H1 (cell line): ENCODE results near the gene TPPP2. TPM values are rescaled to one million over a fixed set of nuclear protein-coding genes. Genes with fewer than 3 reads are reported as not detected.

Experiments used
- CTCF ChIA-PET: fragments of 300-600 bp; sonication (Branson Sonifier 250); formaldehyde crosslinking; loops from one replicate; lab custom pipeline; 2021; ENCODE audit not compliant: partially characterized antibody; lab: Charles Lee
- POLR2A ChIA-PET: fragments of 300-600 bp; sonication (Branson Sonifier 250); formaldehyde crosslinking; loops from one replicate; lab custom pipeline; 2021; ENCODE audit warnings: inconsistent platforms; ENCODE audit not compliant: partially characterized antibody; lab: Charles Lee
- DNase-seq, 2 experiments: peaks; one replicate each; pipeline versions ENCODE4 v3.0.0 to v3.0.0-alpha.2; 2010 to 2022; ENCODE audit warnings: low spot score in 2 of 2, low read depth in 1 of 2, mixed read lengths in 1 of 2
- FAIRE-seq: peaks from 2 replicates; lab custom pipeline; 2011; peaks lifted over from hg19 to GRCh38; lab: Jason Lieb, UNC
- H2AFZ ChIP-seq: 2 replicates; pipeline ENCODE4 v1.8.1; 2012; ENCODE audit warnings: low read length, inconsistent platforms
- H2AK5ac ChIP-seq: 2 replicates; pipeline ENCODE4 v1.6.1; 2013; ENCODE audit warnings: low read depth, low read length
- H2BK120ac ChIP-seq: replicated peaks from 2 replicates; pipeline ENCODE3; 2013; ENCODE audit warnings: low read depth, low read length, inconsistent platforms
- H2BK12ac ChIP-seq: 2 replicates; pipeline ENCODE4 v1.6.1; 2013; ENCODE audit warnings: low read depth, low read length
- H2BK15ac ChIP-seq: 2 replicates; pipeline ENCODE4 v1.6.1; 2013; ENCODE audit warnings: low read length
- H2BK20ac ChIP-seq: 2 replicates; pipeline ENCODE4 v1.6.1; 2013; ENCODE audit warnings: low read length
- H2BK5ac ChIP-seq: 2 replicates; pipeline ENCODE4 v1.6.1; 2013; ENCODE audit warnings: low read depth, low read length
- H3K14ac ChIP-seq: 2 replicates; pipeline ENCODE4 v1.6.1; 2013; ENCODE audit warnings: inconsistent platforms; ENCODE audit not compliant: insufficient read length
- H3K18ac ChIP-seq: 2 replicates; pipeline ENCODE4 v1.6.1; 2013; ENCODE audit warnings: low read length; ENCODE audit errors: extremely low read depth
- H3K23ac ChIP-seq: 2 replicates; pipeline ENCODE4 v1.6.1; 2013; ENCODE audit warnings: inconsistent platforms; ENCODE audit not compliant: insufficient read length
- H3K23me2 ChIP-seq: 2 replicates; pipeline ENCODE4 v1.6.1; 2013; ENCODE audit warnings: low read depth, low read length
- H3K27ac ChIP-seq: 2 replicates; pipeline ENCODE4 v1.6.1; 2011; ENCODE audit warnings: low read depth, low read length, inconsistent platforms
- H3K27me3 ChIP-seq, 4 experiments: replicated peaks in 1 of 4; 1 replicate in 1 of 4; 2 replicates in 3 of 4; pipeline versions ENCODE4 v1.6.1 to v1.8.1; 2011 to 2013; ENCODE audit warnings: low read length in 3 of 4, mild to moderate bottlenecking in 3 of 4, inconsistent platforms in 2 of 4, mixed read lengths in 2 of 4, moderate library complexity in 1 of 4; ENCODE audit not compliant: control insufficient read depth in 3 of 4, insufficient read depth in 3 of 4; ENCODE audit errors: extremely low read depth in 1 of 4
- H3K36me3 ChIP-seq, 4 experiments: 2 replicates each; pipeline versions ENCODE4 v1.6.1 to v1.8.1; 2011 to 2013; ENCODE audit warnings: mild to moderate bottlenecking in 4 of 4, low read length in 3 of 4, moderate library complexity in 2 of 4, control low read depth in 1 of 4, inconsistent platforms in 1 of 4; ENCODE audit not compliant: insufficient read depth in 4 of 4, control insufficient read depth in 2 of 4
- H3K4ac ChIP-seq: replicated peaks from 2 replicates; pipeline ENCODE3; 2013; ENCODE audit warnings: low read length, low read depth, mixed read lengths, inconsistent platforms; ENCODE audit not compliant: insufficient read length
- H3K4me1 ChIP-seq, 4 experiments: replicated peaks in 1 of 4; 1 replicate in 1 of 4; 2 replicates in 3 of 4; pipeline versions ENCODE4 v1.6.1 to v1.8.1; 2011 to 2013; ENCODE audit warnings: low read length in 3 of 4, inconsistent platforms in 2 of 4, mixed read lengths in 1 of 4; ENCODE audit not compliant: insufficient read depth in 4 of 4, control insufficient read depth in 3 of 4
- H3K4me2 ChIP-seq, 2 experiments: 2 replicates each; pipeline versions ENCODE4 v1.6.1 to v1.8.1; 2011 to 2013; ENCODE audit warnings: low read depth in 2 of 2, low read length in 2 of 2, control low read depth in 1 of 2, inconsistent platforms in 1 of 2, mild to moderate bottlenecking in 1 of 2; ENCODE audit not compliant: insufficient read depth in 1 of 2
- H3K4me3 ChIP-seq, 4 experiments: fragments of 200-600, 300-600 bp in 1 of 4; sonication (generic), shearing (Covaris generic), sonication (Bioruptor Twin) in 1 of 4; 2 replicates each; pipeline versions ENCODE4 v1.5.1 to v1.8.1; 2011 to 2016; ENCODE audit warnings: low read length in 4 of 4, low read depth in 3 of 4, control low read depth in 2 of 4, inconsistent platforms in 2 of 4, mild to moderate bottlenecking in 2 of 4, mixed read lengths in 1 of 4, moderate library complexity in 1 of 4; ENCODE audit not compliant: insufficient read depth in 2 of 4; ENCODE audit errors: extremely low read depth in 1 of 4
- H3K56ac ChIP-seq: replicated peaks from 2 replicates; pipeline ENCODE3; 2013; ENCODE audit warnings: low read depth, mild to moderate bottlenecking, mixed read lengths, low read length, inconsistent platforms; ENCODE audit not compliant: insufficient read length
- H3K79me1 ChIP-seq: 2 replicates; pipeline ENCODE4 v1.6.1; 2013; ENCODE audit warnings: low read depth, low read length, control low read depth
- H3K79me2 ChIP-seq, 2 experiments: 2 replicates each; pipeline versions ENCODE4 v1.6.1 to v1.8.1; 2012 to 2013; ENCODE audit warnings: low read length in 2 of 2, mild to moderate bottlenecking in 2 of 2, inconsistent platforms in 1 of 2; ENCODE audit not compliant: insufficient read depth in 2 of 2, control insufficient read depth in 1 of 2
- H3K9ac ChIP-seq, 4 experiments: replicated peaks in 1 of 4; 1 replicate in 1 of 4; 2 replicates in 3 of 4; pipeline versions ENCODE4 v1.6.1 to v1.8.1; 2011 to 2013; ENCODE audit warnings: low read depth in 3 of 4, low read length in 3 of 4, control low read depth in 2 of 4, mild to moderate bottlenecking in 2 of 4, moderate library complexity in 2 of 4, inconsistent platforms in 1 of 4; ENCODE audit errors: extremely low read depth in 1 of 4
- H3K9me3 ChIP-seq, 2 experiments: 2 replicates each; pipeline versions ENCODE4 v1.6.1 to v1.8.1; 2012 to 2013; ENCODE audit warnings: mild to moderate bottlenecking in 2 of 2, moderate library complexity in 2 of 2, control low read depth in 1 of 2, inconsistent platforms in 1 of 2, low read depth in 1 of 2, low read length in 1 of 2, mixed read lengths in 1 of 2; ENCODE audit not compliant: insufficient read depth in 2 of 2
- H4K20me1 ChIP-seq, 2 experiments: replicated peaks in 1 of 2; 2 replicates each; pipeline versions ENCODE3 to v1.8.1; 2011 to 2013; ENCODE audit warnings: inconsistent platforms in 2 of 2, low read length in 2 of 2, mild to moderate bottlenecking in 1 of 2; ENCODE audit not compliant: insufficient read depth in 2 of 2, control insufficient read depth in 1 of 2
- H4K5ac ChIP-seq: 2 replicates; pipeline ENCODE4 v1.6.1; 2013; ENCODE audit warnings: low read length, low read depth, mixed read lengths, inconsistent platforms; ENCODE audit not compliant: insufficient read length
- H4K8ac ChIP-seq: 2 replicates; pipeline ENCODE4 v1.8.0; 2013; ENCODE audit warnings: mild to moderate bottlenecking, moderate library complexity, low read length, inconsistent platforms; ENCODE audit not compliant: insufficient read depth; ENCODE audit errors: extremely low read depth
- H4K91ac ChIP-seq: replicated peaks from 2 replicates; pipeline ENCODE3; 2013; ENCODE audit warnings: low read length, mixed read lengths, inconsistent platforms; ENCODE audit not compliant: insufficient read length
- ATF3 ChIP-seq: IDR thresholded peaks from 2 replicates; pipeline ENCODE4 v1.6.1; 2011; ENCODE audit warnings: low read depth, mild to moderate bottlenecking, low read length; ENCODE audit not compliant: insufficient read depth
- BACH1 ChIP-seq: IDR thresholded peaks from 2 replicates; pipeline ENCODE4 v1.6.1; 2012; ENCODE audit warnings: low read length, improper control_type of control experiment
- EP300 ChIP-seq, 2 experiments: IDR thresholded peaks; 1 replicate in 1 of 2; 2 replicates in 1 of 2; pipeline ENCODE4 v1.6.1; 2011 to 2012; ENCODE audit warnings: low read depth in 2 of 2, low read length in 2 of 2, mild to moderate bottlenecking in 2 of 2, borderline replicate concordance in 1 of 2, inconsistent platforms in 1 of 2, moderate library complexity in 1 of 2
- ZNF274 ChIP-seq: IDR thresholded peaks from 2 replicates; pipeline ENCODE4 v1.7.0; 2012; ENCODE audit warnings: low read length, borderline replicate concordance; ENCODE audit errors: extremely low read depth
- WGBS, 2 experiments: shearing (Covaris generic) in 1 of 2; methylation state at CpG; one replicate each; pipeline versions ENCODE4 v1.1.6 to v1.1.7; 2013 to 2015; ENCODE audit warnings: low lambda C conversion rate in 2 of 2, mixed read lengths in 2 of 2, inconsistent platforms in 1 of 2, low coverage in 1 of 2, missing lambda C conversion rate in 1 of 2; ENCODE audit not compliant: insufficient replicate concordance in 2 of 2, insufficient coverage in 1 of 2, insufficient read length in 1 of 2; ENCODE audit errors: extremely low coverage in 1 of 2, missing lambda C conversion rate in 1 of 2; 5-methylcytosine and 5-hydroxymethylcytosine counted together
- polyA plus RNA-seq, 7 experiments: library from polyadenylated mRNA; depleted of rRNA in 3 of 7; stranded (reverse) in 5 of 7; unstranded in 2 of 7; fragments of >200 nt in 5 of 7; fragments of 200-250 nt in 2 of 7; gene quantifications; 1 replicate in 5 of 7; 2 replicates in 1 of 7; 4 replicates in 1 of 7; pipeline versions ENCODE4 v1.2.1 to v1.2.3, GENCODE V29; 2011 to 2013; ENCODE audit warnings: missing spikeins in 2 of 7, mixed read lengths in 2 of 7
- total RNA-seq: library from RNA; stranded (reverse); fragmentation: NEBNext Ultra II Directional; extraction: Animal tissue kit (Norgen Biotek cat#: 25700); gene quantifications from 2 replicates; pipeline ENCODE4 v1.2.1, GENCODE V29; 2021
- TF ChIP-seq, protein P1 (sequence below), 3 experiments: IDR thresholded peaks; 1 replicate in 2 of 3; 2 replicates in 1 of 3; pipeline versions ENCODE4 v1.5.1 to v1.6.1; 2011; ENCODE audit warnings: low read length in 3 of 3, mild to moderate bottlenecking in 3 of 3, inconsistent platforms in 2 of 3, low read depth in 1 of 3, moderate library complexity in 1 of 3; ENCODE audit not compliant: insufficient read depth in 1 of 3; ENCODE audit errors: control extremely low read depth in 1 of 3

The TPPP2 gene
- total and polyA plus RNA-seq, 2 of the 8 experiments (the other 6 are each of a cell fraction or from before 2014, with no cell fraction given), result not detected

- no peak overlapping the region for H2BK12ac ChIP-seq
- H2AFZ ChIP-seq, result no peak overlapping the region
- H3K27me3 ChIP-seq, result no peaks in the 10 kb centered on the region; a peak in 1 of 7 replicates
- ChIA-PET POLR2A (interaction anchor here (0.8 to 1.2 kb wide), 3 partner anchors 18 to 36 kb away, joined by 3 to 4 read pairs (median 3); no protein-coding TSS in a partner anchor), CTCF (interaction anchor here (0.8 to 1.3 kb wide), 6 partner anchors 9 to 51 kb away, joined by 3 to 10 read pairs (median 3); no protein-coding TSS in a partner anchor)
- no peak overlapping the region for H3K18ac ChIP-seq
- no peak overlapping the region for H4K8ac ChIP-seq
- no peak overlapping the region for H3K56ac ChIP-seq
- no peaks in the 10 kb centered on the region for H4K20me1 ChIP-seq
- no peaks in the 10 kb centered on the region for H3K23me2 ChIP-seq
- H3K4me3 ChIP-seq, result no peak overlapping the region
- FAIRE-seq (no peak), DNase-seq (no peak)
- no peak overlapping the region for H2BK15ac ChIP-seq
- peaks cover 0 to 3% (median 0%) of the 10 kb centered on the region in 4 experiments; a peak in 2 of 7 replicates for H3K4me1 ChIP-seq
- no peak overlapping the region for H2BK120ac ChIP-seq
- H3K9ac ChIP-seq, result no peak overlapping the region
- no peak overlapping the region for H3K4ac ChIP-seq
- no peak overlapping the region for H3K4me2 ChIP-seq
- H4K91ac ChIP-seq, result no peak overlapping the region
- no peaks in the 10 kb centered on the region for H3K36me3 ChIP-seq
- no peak overlapping the region for H2BK5ac ChIP-seq
- H4K5ac ChIP-seq, result no peak overlapping the region
- no peaks in the 10 kb centered on the region for H3K79me1 ChIP-seq
- H2BK20ac ChIP-seq, result no peak overlapping the region
- no peaks in the 10 kb centered on the region for H3K9me3 ChIP-seq
- 85% methylated on average over 19 of the region's 20 CpGs; no CpG with 5 or more reads in 1 of the 2 experiments for WGBS, 2 experiments
- H3K14ac ChIP-seq, result no peak overlapping the region
- H3K23ac ChIP-seq, result no peak overlapping the region
- no peak overlapping the region for H3K27ac ChIP-seq
- no peaks in the 10 kb centered on the region for H3K79me2 ChIP-seq
- H2AK5ac ChIP-seq, result no peak overlapping the region
- TF ChIP-seq EP300 (IDR thresholded peaks at IDR 0.05; ENCODE audit: borderline replicate concordance in 1 of 2, low read depth in 2 of 2, low read length in 2 of 2) (no peak), ZNF274 (no peak), BACH1 (no peak), ATF3 (no peak)
- TF ChIP-seq, protein P1, sequence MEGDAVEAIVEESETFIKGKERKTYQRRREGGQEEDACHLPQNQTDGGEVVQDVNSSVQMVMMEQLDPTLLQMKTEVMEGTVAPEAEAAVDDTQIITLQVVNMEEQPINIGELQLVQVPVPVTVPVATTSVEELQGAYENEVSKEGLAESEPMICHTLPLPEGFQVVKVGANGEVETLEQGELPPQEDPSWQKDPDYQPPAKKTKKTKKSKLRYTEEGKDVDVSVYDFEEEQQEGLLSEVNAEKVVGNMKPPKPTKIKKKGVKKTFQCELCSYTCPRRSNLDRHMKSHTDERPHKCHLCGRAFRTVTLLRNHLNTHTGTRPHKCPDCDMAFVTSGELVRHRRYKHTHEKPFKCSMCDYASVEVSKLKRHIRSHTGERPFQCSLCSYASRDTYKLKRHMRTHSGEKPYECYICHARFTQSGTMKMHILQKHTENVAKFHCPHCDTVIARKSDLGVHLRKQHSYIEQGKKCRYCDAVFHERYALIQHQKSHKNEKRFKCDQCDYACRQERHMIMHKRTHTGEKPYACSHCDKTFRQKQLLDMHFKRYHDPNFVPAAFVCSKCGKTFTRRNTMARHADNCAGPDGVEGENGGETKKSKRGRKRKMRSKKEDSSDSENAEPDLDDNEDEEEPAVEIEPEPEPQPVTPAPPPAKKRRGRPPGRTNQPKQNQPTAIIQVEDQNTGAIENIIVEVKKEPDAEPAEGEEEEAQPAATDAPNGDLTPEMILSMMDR (IDR thresholded peaks at IDR 0.05; ENCODE audit: control extremely low read depth in 1 of 3, insufficient read depth in 1 of 3, low read depth in 1 of 3, low read length in 3 of 3), result no peak
These were observed 23.4 kb downstream of the TPPP2 start for GRCh38 chr14:21053184-21054122.
